ENCODE measurements around the gene FEZF1.

DNA sequence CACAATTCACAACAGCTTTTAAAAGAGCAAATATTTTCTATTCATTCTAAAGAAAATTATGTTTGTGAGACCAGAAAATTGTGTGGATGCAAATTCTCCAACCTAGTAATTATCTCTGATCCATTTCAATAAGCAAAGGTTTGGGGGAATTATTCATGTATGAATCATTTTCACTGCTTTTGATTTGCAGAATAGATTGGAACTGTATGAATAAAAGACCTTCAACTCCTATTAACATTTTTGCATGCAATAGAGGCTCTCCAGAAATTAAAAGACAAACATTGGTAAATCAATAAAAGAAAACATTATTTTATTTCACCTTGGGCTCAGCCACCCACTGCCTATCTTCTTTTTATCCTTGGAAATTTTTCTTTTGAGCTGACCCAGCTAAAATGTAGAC is 43.5 kb downstream of the FEZF1 start:
- TF ChIP-seq, protein P1, sequence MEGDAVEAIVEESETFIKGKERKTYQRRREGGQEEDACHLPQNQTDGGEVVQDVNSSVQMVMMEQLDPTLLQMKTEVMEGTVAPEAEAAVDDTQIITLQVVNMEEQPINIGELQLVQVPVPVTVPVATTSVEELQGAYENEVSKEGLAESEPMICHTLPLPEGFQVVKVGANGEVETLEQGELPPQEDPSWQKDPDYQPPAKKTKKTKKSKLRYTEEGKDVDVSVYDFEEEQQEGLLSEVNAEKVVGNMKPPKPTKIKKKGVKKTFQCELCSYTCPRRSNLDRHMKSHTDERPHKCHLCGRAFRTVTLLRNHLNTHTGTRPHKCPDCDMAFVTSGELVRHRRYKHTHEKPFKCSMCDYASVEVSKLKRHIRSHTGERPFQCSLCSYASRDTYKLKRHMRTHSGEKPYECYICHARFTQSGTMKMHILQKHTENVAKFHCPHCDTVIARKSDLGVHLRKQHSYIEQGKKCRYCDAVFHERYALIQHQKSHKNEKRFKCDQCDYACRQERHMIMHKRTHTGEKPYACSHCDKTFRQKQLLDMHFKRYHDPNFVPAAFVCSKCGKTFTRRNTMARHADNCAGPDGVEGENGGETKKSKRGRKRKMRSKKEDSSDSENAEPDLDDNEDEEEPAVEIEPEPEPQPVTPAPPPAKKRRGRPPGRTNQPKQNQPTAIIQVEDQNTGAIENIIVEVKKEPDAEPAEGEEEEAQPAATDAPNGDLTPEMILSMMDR (IDR thresholded peaks at IDR 0.05; ENCODE audit: low read depth, low read length): no peak
- no peak for TF ChIP-seq POLR2A (IDR thresholded peaks at IDR 0.05; ENCODE audit: extremely low read depth, insufficient read length)
- no peak for TF ChIP-seq MYC (IDR thresholded peaks at IDR 0.05; ENCODE audit: low read depth, low read length)
- no peak for TF ChIP-seq MAX (IDR thresholded peaks at IDR 0.05; ENCODE audit: low read depth, low read length)
